H1 (cell line): ENCODE data around the gene MPP2. TPM values are rescaled to one million over a fixed set of nuclear protein-coding genes. Genes with fewer than 3 reads are reported as not detected.

Source experiments
- CTCF ChIA-PET: fragments of 300-600 bp; sonication (Branson Sonifier 250); formaldehyde crosslinking; loops from one replicate; lab custom pipeline; 2021; ENCODE audit not compliant: partially characterized antibody; lab: Charles Lee
- POLR2A ChIA-PET: fragments of 300-600 bp; sonication (Branson Sonifier 250); formaldehyde crosslinking; loops from one replicate; lab custom pipeline; 2021; ENCODE audit warnings: inconsistent platforms; ENCODE audit not compliant: partially characterized antibody; lab: Charles Lee
- DNase-seq, 2 experiments: peaks; one replicate each; pipeline versions ENCODE4 v3.0.0 to v3.0.0-alpha.2; 2010 to 2022; ENCODE audit warnings: low spot score in 2 of 2, low read depth in 1 of 2, mixed read lengths in 1 of 2
- FAIRE-seq: peaks from 2 replicates; lab custom pipeline; 2011; peaks lifted over from hg19 to GRCh38; lab: Jason Lieb, UNC
- H2AFZ ChIP-seq: 2 replicates; pipeline ENCODE4 v1.8.1; 2012; ENCODE audit warnings: low read length, inconsistent platforms
- H2AK5ac ChIP-seq: 2 replicates; pipeline ENCODE4 v1.6.1; 2013; ENCODE audit warnings: low read depth, low read length
- H2BK120ac ChIP-seq: replicated peaks from 2 replicates; pipeline ENCODE3; 2013; ENCODE audit warnings: low read depth, low read length, inconsistent platforms
- H2BK12ac ChIP-seq: 2 replicates; pipeline ENCODE4 v1.6.1; 2013; ENCODE audit warnings: low read depth, low read length
- H2BK15ac ChIP-seq: 2 replicates; pipeline ENCODE4 v1.6.1; 2013; ENCODE audit warnings: low read length
- H2BK20ac ChIP-seq: 2 replicates; pipeline ENCODE4 v1.6.1; 2013; ENCODE audit warnings: low read length
- H2BK5ac ChIP-seq: 2 replicates; pipeline ENCODE4 v1.6.1; 2013; ENCODE audit warnings: low read depth, low read length
- H3K14ac ChIP-seq: 2 replicates; pipeline ENCODE4 v1.6.1; 2013; ENCODE audit warnings: inconsistent platforms; ENCODE audit not compliant: insufficient read length
- H3K18ac ChIP-seq: 2 replicates; pipeline ENCODE4 v1.6.1; 2013; ENCODE audit warnings: low read length; ENCODE audit errors: extremely low read depth
- H3K23ac ChIP-seq: 2 replicates; pipeline ENCODE4 v1.6.1; 2013; ENCODE audit warnings: inconsistent platforms; ENCODE audit not compliant: insufficient read length
- H3K23me2 ChIP-seq: 2 replicates; pipeline ENCODE4 v1.6.1; 2013; ENCODE audit warnings: low read depth, low read length
- H3K27ac ChIP-seq: 2 replicates; pipeline ENCODE4 v1.6.1; 2011; ENCODE audit warnings: low read depth, low read length, inconsistent platforms
- H3K27me3 ChIP-seq, 4 experiments: replicated peaks in 1 of 4; 1 replicate in 1 of 4; 2 replicates in 3 of 4; pipeline versions ENCODE4 v1.6.1 to v1.8.1; 2011 to 2013; ENCODE audit warnings: low read length in 3 of 4, mild to moderate bottlenecking in 3 of 4, inconsistent platforms in 2 of 4, mixed read lengths in 2 of 4, moderate library complexity in 1 of 4; ENCODE audit not compliant: control insufficient read depth in 3 of 4, insufficient read depth in 3 of 4; ENCODE audit errors: extremely low read depth in 1 of 4
- H3K36me3 ChIP-seq, 4 experiments: 2 replicates each; pipeline versions ENCODE4 v1.6.1 to v1.8.1; 2011 to 2013; ENCODE audit warnings: mild to moderate bottlenecking in 4 of 4, low read length in 3 of 4, moderate library complexity in 2 of 4, control low read depth in 1 of 4, inconsistent platforms in 1 of 4; ENCODE audit not compliant: insufficient read depth in 4 of 4, control insufficient read depth in 2 of 4
- H3K4ac ChIP-seq: replicated peaks from 2 replicates; pipeline ENCODE3; 2013; ENCODE audit warnings: low read length, low read depth, mixed read lengths, inconsistent platforms; ENCODE audit not compliant: insufficient read length
- H3K4me1 ChIP-seq, 4 experiments: replicated peaks in 1 of 4; 1 replicate in 1 of 4; 2 replicates in 3 of 4; pipeline versions ENCODE4 v1.6.1 to v1.8.1; 2011 to 2013; ENCODE audit warnings: low read length in 3 of 4, inconsistent platforms in 2 of 4, mixed read lengths in 1 of 4; ENCODE audit not compliant: insufficient read depth in 4 of 4, control insufficient read depth in 3 of 4
- H3K4me2 ChIP-seq, 2 experiments: 2 replicates each; pipeline versions ENCODE4 v1.6.1 to v1.8.1; 2011 to 2013; ENCODE audit warnings: low read depth in 2 of 2, low read length in 2 of 2, control low read depth in 1 of 2, inconsistent platforms in 1 of 2, mild to moderate bottlenecking in 1 of 2; ENCODE audit not compliant: insufficient read depth in 1 of 2
- H3K4me3 ChIP-seq, 4 experiments: fragments of 200-600, 300-600 bp in 1 of 4; sonication (generic), shearing (Covaris generic), sonication (Bioruptor Twin) in 1 of 4; 2 replicates each; pipeline versions ENCODE4 v1.5.1 to v1.8.1; 2011 to 2016; ENCODE audit warnings: low read length in 4 of 4, low read depth in 3 of 4, control low read depth in 2 of 4, inconsistent platforms in 2 of 4, mild to moderate bottlenecking in 2 of 4, mixed read lengths in 1 of 4, moderate library complexity in 1 of 4; ENCODE audit not compliant: insufficient read depth in 2 of 4; ENCODE audit errors: extremely low read depth in 1 of 4
- H3K56ac ChIP-seq: replicated peaks from 2 replicates; pipeline ENCODE3; 2013; ENCODE audit warnings: low read depth, mild to moderate bottlenecking, mixed read lengths, low read length, inconsistent platforms; ENCODE audit not compliant: insufficient read length
- H3K79me1 ChIP-seq: 2 replicates; pipeline ENCODE4 v1.6.1; 2013; ENCODE audit warnings: low read depth, low read length, control low read depth
- H3K79me2 ChIP-seq, 2 experiments: 2 replicates each; pipeline versions ENCODE4 v1.6.1 to v1.8.1; 2012 to 2013; ENCODE audit warnings: low read length in 2 of 2, mild to moderate bottlenecking in 2 of 2, inconsistent platforms in 1 of 2; ENCODE audit not compliant: insufficient read depth in 2 of 2, control insufficient read depth in 1 of 2
- H3K9ac ChIP-seq, 4 experiments: replicated peaks in 1 of 4; 1 replicate in 1 of 4; 2 replicates in 3 of 4; pipeline versions ENCODE4 v1.6.1 to v1.8.1; 2011 to 2013; ENCODE audit warnings: low read depth in 3 of 4, low read length in 3 of 4, control low read depth in 2 of 4, mild to moderate bottlenecking in 2 of 4, moderate library complexity in 2 of 4, inconsistent platforms in 1 of 4; ENCODE audit errors: extremely low read depth in 1 of 4
- H3K9me3 ChIP-seq, 2 experiments: 2 replicates each; pipeline versions ENCODE4 v1.6.1 to v1.8.1; 2012 to 2013; ENCODE audit warnings: mild to moderate bottlenecking in 2 of 2, moderate library complexity in 2 of 2, control low read depth in 1 of 2, inconsistent platforms in 1 of 2, low read depth in 1 of 2, low read length in 1 of 2, mixed read lengths in 1 of 2; ENCODE audit not compliant: insufficient read depth in 2 of 2
- H4K20me1 ChIP-seq, 2 experiments: replicated peaks in 1 of 2; 2 replicates each; pipeline versions ENCODE3 to v1.8.1; 2011 to 2013; ENCODE audit warnings: inconsistent platforms in 2 of 2, low read length in 2 of 2, mild to moderate bottlenecking in 1 of 2; ENCODE audit not compliant: insufficient read depth in 2 of 2, control insufficient read depth in 1 of 2
- H4K5ac ChIP-seq: 2 replicates; pipeline ENCODE4 v1.6.1; 2013; ENCODE audit warnings: low read length, low read depth, mixed read lengths, inconsistent platforms; ENCODE audit not compliant: insufficient read length
- H4K8ac ChIP-seq: 2 replicates; pipeline ENCODE4 v1.8.0; 2013; ENCODE audit warnings: mild to moderate bottlenecking, moderate library complexity, low read length, inconsistent platforms; ENCODE audit not compliant: insufficient read depth; ENCODE audit errors: extremely low read depth
- H4K91ac ChIP-seq: replicated peaks from 2 replicates; pipeline ENCODE3; 2013; ENCODE audit warnings: low read length, mixed read lengths, inconsistent platforms; ENCODE audit not compliant: insufficient read length
- ATF2 ChIP-seq: IDR thresholded peaks from 2 replicates; pipeline ENCODE4 v1.6.1; 2012; ENCODE audit warnings: low read length, inconsistent platforms
- CREB1 ChIP-seq: IDR thresholded peaks from 2 replicates; pipeline ENCODE4 v1.6.1; 2012; ENCODE audit warnings: inconsistent platforms
- CTCF ChIP-seq, 3 experiments: IDR thresholded peaks; 1 replicate in 2 of 3; 2 replicates in 1 of 3; pipeline versions ENCODE4 v1.5.1 to v1.6.1; 2011; ENCODE audit warnings: low read length in 3 of 3, mild to moderate bottlenecking in 3 of 3, inconsistent platforms in 2 of 3, low read depth in 1 of 3, moderate library complexity in 1 of 3; ENCODE audit not compliant: insufficient read depth in 1 of 3; ENCODE audit errors: control extremely low read depth in 1 of 3
- FOSL1 ChIP-seq: IDR thresholded peaks from 2 replicates; pipeline ENCODE4 v1.6.1; 2011; ENCODE audit warnings: mild to moderate bottlenecking, low read depth, low read length, moderate library complexity; ENCODE audit not compliant: insufficient read depth
- HDAC6 ChIP-seq: IDR thresholded peaks from one replicate; pipeline ENCODE4 v1.7.1; 2012; ENCODE audit warnings: low read depth, mild to moderate bottlenecking, inconsistent platforms, low read length, moderate library complexity
- MAX ChIP-seq: IDR thresholded peaks from 2 replicates; pipeline ENCODE4 v1.6.1; 2012; ENCODE audit warnings: inconsistent platforms
- POLR2A ChIP-seq, 2 experiments: IDR thresholded peaks; 1 replicate in 1 of 2; 2 replicates in 1 of 2; pipeline ENCODE4 v1.6.1; 2011; ENCODE audit warnings: low read depth in 2 of 2, low read length in 2 of 2, mild to moderate bottlenecking in 2 of 2; ENCODE audit errors: control extremely low read depth in 1 of 2
- SP2 ChIP-seq: IDR thresholded peaks from 2 replicates; pipeline ENCODE4 v1.6.1; 2012; ENCODE audit warnings: mild to moderate bottlenecking, low read length, inconsistent platforms
- TBP ChIP-seq: IDR thresholded peaks from 2 replicates; pipeline ENCODE4 v1.6.1; 2011; ENCODE audit warnings: low read depth, low read length, improper control_type of control experiment
- WGBS, 2 experiments: shearing (Covaris generic) in 1 of 2; methylation state at CpG; one replicate each; pipeline versions ENCODE4 v1.1.6 to v1.1.7; 2013 to 2015; ENCODE audit warnings: low lambda C conversion rate in 2 of 2, mixed read lengths in 2 of 2, inconsistent platforms in 1 of 2, low coverage in 1 of 2, missing lambda C conversion rate in 1 of 2; ENCODE audit not compliant: insufficient replicate concordance in 2 of 2, insufficient coverage in 1 of 2, insufficient read length in 1 of 2; ENCODE audit errors: extremely low coverage in 1 of 2, missing lambda C conversion rate in 1 of 2; 5-methylcytosine and 5-hydroxymethylcytosine counted together
- polyA plus RNA-seq, 7 experiments: library from polyadenylated mRNA; depleted of rRNA in 3 of 7; stranded (reverse) in 5 of 7; unstranded in 2 of 7; fragments of >200 nt in 5 of 7; fragments of 200-250 nt in 2 of 7; gene quantifications; 1 replicate in 5 of 7; 2 replicates in 1 of 7; 4 replicates in 1 of 7; pipeline versions ENCODE4 v1.2.1 to v1.2.3, GENCODE V29; 2011 to 2013; ENCODE audit warnings: missing spikeins in 2 of 7, mixed read lengths in 2 of 7
- total RNA-seq: library from RNA; stranded (reverse); fragmentation: NEBNext Ultra II Directional; extraction: Animal tissue kit (Norgen Biotek cat#: 25700); gene quantifications from 2 replicates; pipeline ENCODE4 v1.2.1, GENCODE V29; 2021

The MPP2 gene
- total and polyA plus RNA-seq, 2 of the 8 experiments (the other 6 are each of a cell fraction or from before 2014, with no cell fraction given): 30.9 to 34.1 TPM

GRCh38 chr17:43888548-43888947 is 18.8 kb downstream of the MPP2 start:
- FAIRE-seq: no peak
- POLR2A ChIA-PET: interaction anchor here (0.6 to 0.7 kb wide), 3 partner anchors 20 to 514 kb away, joined by 3 to 6 read pairs (median 6); no protein-coding TSS in a partner anchor
- H2AK5ac ChIP-seq: no peak overlapping the region

More at GRCh38 chr17:43888548-43888947, 18.8 kb downstream of the MPP2 start:
- H3K79me2 ChIP-seq: no peaks in the 10 kb centered on the region
- WGBS, 2 experiments: 90% methylated on average over 4 of the region's 4 CpGs; no CpG with 5 or more reads in 1 of the 2 experiments
- no peaks in the 10 kb centered on the region for H3K36me3 ChIP-seq
- H2AFZ ChIP-seq: no peak overlapping the region
- H3K9me3 ChIP-seq: no peaks in the 10 kb centered on the region
- H2BK20ac ChIP-seq: no peak overlapping the region
- H3K4ac ChIP-seq: no peak overlapping the region
- H2BK12ac ChIP-seq: no peak overlapping the region
- H3K56ac ChIP-seq: no peak overlapping the region
- no peak overlapping the region for H3K4me3 ChIP-seq
- H4K91ac ChIP-seq: no peak overlapping the region
- H4K8ac ChIP-seq: no peak overlapping the region
- H3K23me2 ChIP-seq: no peaks in the 10 kb centered on the region
- H3K9ac ChIP-seq: no peak overlapping the region
- no peak overlapping the region for H3K18ac ChIP-seq
- no peak overlapping the region for H3K27ac ChIP-seq
- no peak overlapping the region for H3K23ac ChIP-seq
- H3K27me3 ChIP-seq: no peaks in the 10 kb centered on the region
- peaks cover 9 to 17% (median 13%) of the 10 kb centered on the region in 4 experiments for H3K4me1 ChIP-seq
- no peak overlapping the region for H3K14ac ChIP-seq
- H4K5ac ChIP-seq: no peak overlapping the region
- no peak overlapping the region for H3K4me2 ChIP-seq
- no peak for DNase-seq
- H2BK5ac ChIP-seq: no peak overlapping the region
- no peak overlapping the region for H2BK15ac ChIP-seq
- TF ChIP-seq POLR2A (IDR thresholded peaks at IDR 0.05; ENCODE audit: control extremely low read depth in 1 of 2, low read depth in 2 of 2, low read length in 2 of 2): no peak
- TF ChIP-seq CTCF (IDR thresholded peaks at IDR 0.05; ENCODE audit: control extremely low read depth in 1 of 3, insufficient read depth in 1 of 3, low read depth in 1 of 3, low read length in 3 of 3): no peak
- no peak for TF ChIP-seq HDAC6
- TF ChIP-seq MAX: no peak
- TF ChIP-seq SP2: no peak
- TF ChIP-seq ATF2: no peak
- no peak for TF ChIP-seq TBP
- no peak for TF ChIP-seq CREB1
- no peak for TF ChIP-seq FOSL1
- TF ChIP-seq, all 59 proteins: peak for 0
- peaks cover 0 to 2% of the 10 kb centered on the region in 2 experiments for H4K20me1 ChIP-seq
- no peak overlapping the region for H2BK120ac ChIP-seq
- no peaks in the 10 kb centered on the region for H3K79me1 ChIP-seq
- CTCF ChIA-PET: interaction anchor here (0.6 to 25.8 kb wide), 8 partner anchors 9 to 650 kb away, joined by 3 to 403 read pairs (median 4); partner anchors contain the start of gene DHX8
